ENCODE measurements around the gene IFNLR1. TPM values are rescaled to one million over a fixed set of nuclear protein-coding genes. Genes with fewer than 3 reads are reported as not detected.
"Not testable (repeated sequence)": the region's sequence is repeated elsewhere in the genome, so short reads cannot be mapped to it uniquely, and the experiment has no call there.

Gene IFNLR1
- total RNA-seq, 2 experiments from 2014 or later: 1.2 to 1.3 TPM

DNA sequence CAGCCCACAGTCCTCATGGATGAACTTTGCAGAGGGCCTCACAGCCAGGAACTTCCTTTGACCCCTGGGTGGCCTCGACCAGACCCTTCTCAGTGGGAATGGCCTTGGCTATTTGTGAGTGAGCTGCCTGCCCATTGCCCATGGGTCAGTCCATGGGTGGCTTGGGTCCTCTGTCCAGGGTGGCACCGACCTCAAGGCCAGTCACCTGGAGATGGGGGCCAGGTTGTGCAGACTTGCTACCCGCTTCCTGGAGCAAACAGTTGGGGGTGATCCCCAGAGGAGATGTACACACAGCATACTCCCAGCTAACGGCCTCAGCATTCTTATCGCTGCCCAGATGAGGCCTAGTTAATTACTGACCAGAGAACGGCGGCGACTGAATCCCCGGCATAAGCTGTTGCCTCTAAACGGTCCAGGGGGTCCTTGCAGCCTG lies 23.1 kb upstream of the IFNLR1 start:
- peaks cover 4% of the 10 kb centered on the region for H3K27me3 Mint-ChIP-seq

DNA sequence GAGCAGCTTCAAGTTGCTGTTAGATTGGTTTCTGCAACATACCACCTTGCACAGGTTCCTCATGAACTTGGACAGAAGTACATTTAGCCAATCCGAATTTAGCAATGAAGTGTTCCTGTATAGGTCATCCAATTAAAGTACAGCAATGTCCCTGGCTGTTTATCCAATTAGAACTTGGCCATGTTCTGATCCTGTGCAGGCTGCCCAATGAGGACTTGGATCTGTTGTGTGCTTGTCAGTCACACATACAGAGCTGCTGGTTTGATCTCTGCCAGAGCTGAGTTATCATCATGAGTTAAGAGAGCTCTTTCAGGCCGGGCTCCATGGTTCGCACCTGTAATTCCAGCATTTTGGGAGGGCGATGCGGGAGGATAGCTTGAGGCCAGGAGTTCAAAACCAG lies 22.0 kb upstream of the IFNLR1 start:
- Mint-ChIP-seq H3K36me3 (ENCODE audit: low read depth) (no peaks in the 10 kb centered on the region), H3K27ac (no peak overlapping the region)

More for the DNA sequence above, 23.1 kb upstream of the IFNLR1 start:
- Histone ChIP-seq H3K36me3 (ENCODE audit: insufficient read depth, low read length) (no peaks in the 10 kb centered on the region), H3K4me1 (ENCODE audit: insufficient read depth, low read length) (no peaks in the 10 kb centered on the region), H3K9me3 (ENCODE audit: control insufficient read depth in 1 of 2, insufficient read depth in 1 of 2, low read length in 2 of 2) (peaks cover 4 to 9% of the 10 kb centered on the region in 2 experiments), H3K27ac (ENCODE audit: low read depth in 1 of 2, low read length in 2 of 2) (no peak overlapping the region), H3K4me3 (ENCODE audit: low read length) (no peak overlapping the region), H3K27me3 (ENCODE audit: control insufficient read depth in 1 of 2, insufficient read depth in 2 of 2, low read length in 2 of 2) (peaks cover 0 to 8% of the 10 kb centered on the region in 2 experiments)
- H3K4me3 Mint-ChIP-seq: no peak overlapping the region
- intact Hi-C loops (cut with DNase I, micrococcal nuclease): loop anchor here in 1 of 2 experiments (2.0 kb wide), 1 partner anchor 43 kb away; no protein-coding TSS in a partner anchor
- ChIA-PET CTCF (no interaction called here), POLR2A (no interaction called here)
- no peak for DNase-seq
- no peaks in the 10 kb centered on the region for H3K4me1 Mint-ChIP-seq (ENCODE audit: low read depth)
- TF ChIP-seq, protein P1, sequence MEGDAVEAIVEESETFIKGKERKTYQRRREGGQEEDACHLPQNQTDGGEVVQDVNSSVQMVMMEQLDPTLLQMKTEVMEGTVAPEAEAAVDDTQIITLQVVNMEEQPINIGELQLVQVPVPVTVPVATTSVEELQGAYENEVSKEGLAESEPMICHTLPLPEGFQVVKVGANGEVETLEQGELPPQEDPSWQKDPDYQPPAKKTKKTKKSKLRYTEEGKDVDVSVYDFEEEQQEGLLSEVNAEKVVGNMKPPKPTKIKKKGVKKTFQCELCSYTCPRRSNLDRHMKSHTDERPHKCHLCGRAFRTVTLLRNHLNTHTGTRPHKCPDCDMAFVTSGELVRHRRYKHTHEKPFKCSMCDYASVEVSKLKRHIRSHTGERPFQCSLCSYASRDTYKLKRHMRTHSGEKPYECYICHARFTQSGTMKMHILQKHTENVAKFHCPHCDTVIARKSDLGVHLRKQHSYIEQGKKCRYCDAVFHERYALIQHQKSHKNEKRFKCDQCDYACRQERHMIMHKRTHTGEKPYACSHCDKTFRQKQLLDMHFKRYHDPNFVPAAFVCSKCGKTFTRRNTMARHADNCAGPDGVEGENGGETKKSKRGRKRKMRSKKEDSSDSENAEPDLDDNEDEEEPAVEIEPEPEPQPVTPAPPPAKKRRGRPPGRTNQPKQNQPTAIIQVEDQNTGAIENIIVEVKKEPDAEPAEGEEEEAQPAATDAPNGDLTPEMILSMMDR (IDR thresholded peaks at IDR 0.05): no peak
- no peak for ATAC-seq (ENCODE audit: poor library complexity)
- peaks cover 2% of the 10 kb centered on the region for H3K9me3 Mint-ChIP-seq
- no peaks in the 10 kb centered on the region for H3K36me3 Mint-ChIP-seq (ENCODE audit: low read depth)
- no peak overlapping the region for H3K27ac Mint-ChIP-seq

DNA sequence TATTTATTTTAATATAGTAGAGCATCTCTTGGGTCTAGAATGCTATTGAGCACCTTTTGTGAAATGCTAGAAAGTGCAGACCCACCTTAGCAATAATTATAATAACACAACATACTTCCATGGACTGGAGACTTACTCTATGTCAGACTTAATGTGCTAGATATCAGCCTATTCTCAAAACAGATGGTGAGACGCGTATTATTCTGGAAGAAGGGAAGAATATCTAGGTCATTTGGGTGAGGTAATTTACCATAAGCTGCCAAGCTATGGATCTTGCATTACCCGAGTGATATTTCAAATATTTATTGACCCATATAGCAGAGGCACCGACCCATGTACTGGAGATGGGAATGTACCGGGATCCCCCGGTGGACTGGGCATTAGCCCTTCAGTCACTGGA lies 20.6 kb upstream of the IFNLR1 start:
- CTCF ChIA-PET: interaction anchor here (0.6 kb wide), 1 partner anchor 9 kb away, joined by 3 read pairs; no protein-coding TSS in a partner anchor
- DNase-seq: no peak
- POLR2A ChIA-PET: interaction anchor here (0.5 kb wide), 1 partner anchor 1773 kb away, joined by 4 read pairs; no protein-coding TSS in a partner anchor
- no peak overlapping the region for H3K27ac Mint-ChIP-seq
- no peaks in the 10 kb centered on the region for H3K27me3 Mint-ChIP-seq
- intact Hi-C loops (cut with DNase I, micrococcal nuclease): no loop called here
- H3K9me3 Mint-ChIP-seq: peaks cover 2% of the 10 kb centered on the region
- H3K4me1 ChIP-seq (ENCODE audit: insufficient read depth, low read length): no peaks in the 10 kb centered on the region
- no peak overlapping the region for H3K4me3 ChIP-seq (ENCODE audit: low read length)
- ATAC-seq (ENCODE audit: poor library complexity): no peak
- H3K27ac ChIP-seq (ENCODE audit: low read depth in 1 of 2, low read length in 2 of 2): no peak overlapping the region
- no peaks in the 10 kb centered on the region for H3K36me3 Mint-ChIP-seq (ENCODE audit: low read depth)
- TF ChIP-seq, protein P1 (IDR thresholded peaks at IDR 0.05): no peak
- H3K4me3 Mint-ChIP-seq: no peak overlapping the region
- H3K36me3 ChIP-seq (ENCODE audit: insufficient read depth, low read length): no peaks in the 10 kb centered on the region
- peaks cover 0 to 8% of the 10 kb centered on the region in 2 experiments for H3K27me3 ChIP-seq (ENCODE audit: control insufficient read depth in 1 of 2, insufficient read depth in 2 of 2, low read length in 2 of 2)
- peaks cover 4 to 9% of the 10 kb centered on the region in 2 experiments for H3K9me3 ChIP-seq (ENCODE audit: control insufficient read depth in 1 of 2, insufficient read depth in 1 of 2, low read length in 2 of 2)
- H3K4me1 Mint-ChIP-seq (ENCODE audit: low read depth): no peaks in the 10 kb centered on the region

More for the DNA sequence above, 22.0 kb upstream of the IFNLR1 start:
- intact Hi-C loops (cut with DNase I, micrococcal nuclease): no loop called here
- Histone ChIP-seq H3K4me1 (ENCODE audit: insufficient read depth, low read length) (no peaks in the 10 kb centered on the region), H3K9me3 (ENCODE audit: control insufficient read depth in 1 of 2, insufficient read depth in 1 of 2, low read length in 2 of 2) (peaks cover 4 to 9% of the 10 kb centered on the region in 2 experiments), H3K27me3 (ENCODE audit: control insufficient read depth in 1 of 2, insufficient read depth in 2 of 2, low read length in 2 of 2) (peaks cover 0 to 8% of the 10 kb centered on the region in 2 experiments), H3K27ac (ENCODE audit: low read depth in 1 of 2, low read length in 2 of 2) (no peak overlapping the region), H3K4me3 (ENCODE audit: low read length) (no peak overlapping the region), H3K36me3 (ENCODE audit: insufficient read depth, low read length) (no peaks in the 10 kb centered on the region)
- ChIA-PET POLR2A (no interaction called here), CTCF (no interaction called here)
- no peaks in the 10 kb centered on the region for H3K27me3 Mint-ChIP-seq
- ATAC-seq (ENCODE audit: poor library complexity) (no peak), DNase-seq (no peak)
- TF ChIP-seq, protein P1 (IDR thresholded peaks at IDR 0.05): no peak
- peaks cover 2% of the 10 kb centered on the region for H3K9me3 Mint-ChIP-seq
- H3K4me3 Mint-ChIP-seq: no peak overlapping the region
- H3K4me1 Mint-ChIP-seq (ENCODE audit: low read depth): no peaks in the 10 kb centered on the region

DNA sequence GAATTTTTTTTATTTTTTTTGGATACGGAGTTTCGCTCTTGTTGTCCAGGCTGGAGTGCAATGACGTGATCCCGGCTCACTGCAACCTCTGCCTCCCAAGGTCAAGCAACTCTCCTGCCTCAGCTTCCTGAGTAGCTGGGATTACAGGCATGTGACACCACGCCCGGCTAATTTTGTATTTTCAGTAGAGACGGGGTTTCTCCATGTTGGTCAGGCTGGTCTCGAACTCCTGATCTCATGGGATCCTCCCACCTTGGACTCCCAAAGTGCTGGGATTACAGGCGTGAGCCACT lies 20.3 kb upstream of the IFNLR1 start:
- H3K27me3 ChIP-seq (ENCODE audit: control insufficient read depth in 1 of 2, insufficient read depth in 2 of 2, low read length in 2 of 2); H3K4me3 Mint-ChIP-seq; H3K27ac Mint-ChIP-seq; H3K9me3 ChIP-seq (ENCODE audit: control insufficient read depth in 1 of 2, insufficient read depth in 1 of 2, low read length in 2 of 2); H3K4me3 ChIP-seq (ENCODE audit: low read length); H3K27ac ChIP-seq (ENCODE audit: low read depth in 1 of 2, low read length in 2 of 2); H3K27me3 Mint-ChIP-seq; H3K4me1 Mint-ChIP-seq (ENCODE audit: low read depth); H3K4me1 ChIP-seq (ENCODE audit: insufficient read depth, low read length); DNase-seq; H3K36me3 ChIP-seq (ENCODE audit: insufficient read depth, low read length); H3K9me3 Mint-ChIP-seq; H3K36me3 Mint-ChIP-seq (ENCODE audit: low read depth); ATAC-seq (ENCODE audit: poor library complexity); intact Hi-C loops (cut with DNase I, micrococcal nuclease): not testable (repeated sequence)
- ChIA-PET CTCF (interaction anchor here (0.6 kb wide), 1 partner anchor 8 kb away, joined by 3 read pairs; no protein-coding TSS in a partner anchor), POLR2A (interaction anchor here (0.5 kb wide), 1 partner anchor 1773 kb away, joined by 4 read pairs; no protein-coding TSS in a partner anchor)
